DND-41 (cell line): ENCODE measurements around the gene COQ8B.

Experiments used
- ATAC-seq: fragments of 200-7000 bp; cut with Tn5 transposase; 3 replicates; pipeline ENCODE4 v1.9.1; 2021; ENCODE audit warnings: low read depth; ENCODE audit not compliant: insufficient read depth
- DNase-seq: peaks from one replicate; pipeline ENCODE4 v3.0.0-alpha.2; 2020
- H2AFZ ChIP-seq: 2 replicates; pipeline ENCODE4 v1.6.0; 2012; ENCODE audit warnings: low read depth, low read length
- H3K27ac ChIP-seq: 2 replicates; pipeline ENCODE4 v1.5.1; 2012; ENCODE audit warnings: low read length, inconsistent platforms
- H3K27me3 ChIP-seq: fragments of 200-600 bp; sonication (generic); 2 replicates; pipeline ENCODE4 v1.6.0; 2012; ENCODE audit warnings: low read length, mild to moderate bottlenecking, inconsistent platforms; ENCODE audit not compliant: insufficient read depth, poor library complexity
- H3K36me3 ChIP-seq: 2 replicates; pipeline ENCODE4 v1.5.1; 2012; ENCODE audit warnings: low read length, inconsistent platforms; ENCODE audit not compliant: insufficient read depth
- H3K4me1 ChIP-seq: 2 replicates; pipeline ENCODE4 v1.5.1; 2012; ENCODE audit warnings: mild to moderate bottlenecking, low read length; ENCODE audit not compliant: insufficient read depth
- H3K4me2 ChIP-seq: 2 replicates; pipeline ENCODE4 v1.6.0; 2012; ENCODE audit warnings: mild to moderate bottlenecking, moderate library complexity, low read length, inconsistent platforms; ENCODE audit not compliant: insufficient read depth
- H3K4me3 ChIP-seq, 2 experiments: fragments of 200-600 bp in 1 of 2; shearing (Covaris generic) in 1 of 2; 2 replicates each; pipeline ENCODE4 v1.5.1; 2012 to 2016; ENCODE audit warnings: inconsistent platforms in 2 of 2, low read length in 2 of 2, mild to moderate bottlenecking in 2 of 2, low read depth in 1 of 2, moderate library complexity in 1 of 2
- H3K79me2 ChIP-seq: 2 replicates; pipeline ENCODE4 v1.6.0; 2012; ENCODE audit warnings: low read length, inconsistent platforms; ENCODE audit not compliant: insufficient read depth
- H3K9ac ChIP-seq: 2 replicates; pipeline ENCODE4 v1.6.0; 2012; ENCODE audit warnings: low read depth, mild to moderate bottlenecking, inconsistent platforms, low read length, moderate library complexity
- H3K9me3 ChIP-seq: 2 replicates; pipeline ENCODE4 v1.5.1; 2012; ENCODE audit warnings: low read length, moderate library complexity, mild to moderate bottlenecking, inconsistent platforms; ENCODE audit not compliant: insufficient read depth, severe bottlenecking
- H4K20me1 ChIP-seq: 2 replicates; pipeline ENCODE4 v1.6.0; 2012; ENCODE audit warnings: low read length; ENCODE audit not compliant: insufficient read depth
- EZH2 ChIP-seq: IDR thresholded peaks from 3 replicates; pipeline ENCODE4 v1.6.1; 2012; ENCODE audit warnings: borderline replicate concordance, low read depth, mild to moderate bottlenecking, moderate library complexity, low read length, inconsistent platforms; ENCODE audit not compliant: severe bottlenecking
- TF ChIP-seq, protein P1 (sequence below): IDR thresholded peaks from 2 replicates; pipeline ENCODE4 v1.5.1; 2012; ENCODE audit warnings: borderline replicate concordance, low read length, moderate library complexity, mild to moderate bottlenecking; ENCODE audit not compliant: poor library complexity, severe bottlenecking; ENCODE audit errors: extremely low read depth

COQ8B gene

DNA sequence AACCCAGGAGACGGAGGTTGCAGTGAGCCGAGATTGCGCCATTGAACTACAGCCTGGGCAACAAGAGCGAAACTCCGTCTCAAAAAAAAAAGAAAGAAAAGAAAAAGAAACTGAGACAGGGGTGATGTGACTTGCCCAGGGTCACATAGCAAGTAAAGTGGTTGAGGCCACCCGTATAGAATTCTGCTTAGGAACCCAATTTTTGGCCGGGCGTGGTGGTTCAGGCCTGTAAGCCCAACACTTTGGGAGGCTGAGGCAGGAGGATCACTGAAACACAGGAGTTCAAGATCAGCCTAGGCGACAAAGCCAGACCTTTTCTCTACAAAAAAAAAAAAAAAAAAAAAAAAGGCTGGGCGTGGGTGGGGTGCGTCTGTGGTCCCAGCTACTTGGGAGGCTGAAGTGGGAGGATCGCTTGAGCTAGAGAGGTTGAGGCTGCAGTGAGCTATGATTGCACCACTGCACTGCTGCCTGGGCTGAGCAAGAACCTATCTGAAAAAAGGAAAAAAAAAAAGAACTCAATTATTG lies 35.6 kb upstream of the COQ8B start:
- ATAC-seq (no peak), DNase-seq (peak; percentile 31)
- Histone ChIP-seq H3K4me1 (peaks cover 66% of the 10 kb centered on the region), H3K27me3 (no peaks in the 10 kb centered on the region), H3K36me3 (peaks cover 40% of the 10 kb centered on the region), H3K4me2 (peak overlapping the region; percentile 67), H2AFZ (no peak overlapping the region), H3K79me2 (peaks cover 87% of the 10 kb centered on the region), H3K4me3 (peak overlapping the region; percentile 48 to 69; a peak in 3 of 4 replicates), H4K20me1 (peaks cover 47% of the 10 kb centered on the region), H3K9me3 (no peaks in the 10 kb centered on the region), H3K27ac (peak overlapping the region; percentile 98), H3K9ac (peak overlapping the region; percentile 70)
- TF ChIP-seq EZH2 = no peak
- TF ChIP-seq, protein P1, sequence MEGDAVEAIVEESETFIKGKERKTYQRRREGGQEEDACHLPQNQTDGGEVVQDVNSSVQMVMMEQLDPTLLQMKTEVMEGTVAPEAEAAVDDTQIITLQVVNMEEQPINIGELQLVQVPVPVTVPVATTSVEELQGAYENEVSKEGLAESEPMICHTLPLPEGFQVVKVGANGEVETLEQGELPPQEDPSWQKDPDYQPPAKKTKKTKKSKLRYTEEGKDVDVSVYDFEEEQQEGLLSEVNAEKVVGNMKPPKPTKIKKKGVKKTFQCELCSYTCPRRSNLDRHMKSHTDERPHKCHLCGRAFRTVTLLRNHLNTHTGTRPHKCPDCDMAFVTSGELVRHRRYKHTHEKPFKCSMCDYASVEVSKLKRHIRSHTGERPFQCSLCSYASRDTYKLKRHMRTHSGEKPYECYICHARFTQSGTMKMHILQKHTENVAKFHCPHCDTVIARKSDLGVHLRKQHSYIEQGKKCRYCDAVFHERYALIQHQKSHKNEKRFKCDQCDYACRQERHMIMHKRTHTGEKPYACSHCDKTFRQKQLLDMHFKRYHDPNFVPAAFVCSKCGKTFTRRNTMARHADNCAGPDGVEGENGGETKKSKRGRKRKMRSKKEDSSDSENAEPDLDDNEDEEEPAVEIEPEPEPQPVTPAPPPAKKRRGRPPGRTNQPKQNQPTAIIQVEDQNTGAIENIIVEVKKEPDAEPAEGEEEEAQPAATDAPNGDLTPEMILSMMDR = no peak

DNA sequence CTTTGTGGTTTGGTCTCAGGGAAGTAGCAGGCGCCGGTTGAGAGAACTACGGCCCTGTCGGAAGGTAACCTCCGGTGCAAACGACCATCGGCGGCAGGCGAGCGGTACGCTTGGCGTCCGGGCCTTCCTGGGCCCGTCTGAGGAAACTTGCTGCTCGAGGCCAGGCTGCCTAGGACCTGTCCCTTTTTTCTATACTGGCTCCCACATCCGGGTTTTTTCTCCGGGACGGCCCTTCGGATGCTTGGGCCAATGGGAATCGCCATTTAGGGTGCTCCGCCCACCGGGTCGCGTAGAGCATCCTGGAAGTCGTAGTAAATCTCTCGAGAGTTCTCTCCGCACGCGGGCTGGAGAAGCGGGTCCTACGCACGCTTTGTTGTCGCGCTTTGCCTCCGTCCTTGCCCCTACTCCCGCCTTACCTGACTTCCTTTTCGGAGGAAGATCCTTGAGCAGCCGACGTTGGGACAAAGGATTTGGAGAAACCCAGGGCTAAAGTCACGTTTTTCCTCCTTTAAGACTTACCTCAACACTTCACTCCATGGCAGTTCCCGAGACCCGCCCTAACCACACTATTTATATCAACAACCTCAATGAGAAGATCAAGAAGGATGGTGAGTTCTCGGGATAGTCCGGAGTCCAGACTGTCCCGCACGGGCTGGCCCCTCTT lies 34.3 kb upstream of the COQ8B start, which contains the start of gene SNRPA:
Gene SNRPA, plus strand, starts transcription at position 330 of the 664 bp plus-strand sequence. Its CDS starts 206 bp downstream, at position 536.
- H3K4me2 ChIP-seq = peak within 1 kb of the TSS; percentile 91
- peak within 1 kb of the TSS; percentile 93 for H3K9ac ChIP-seq
- peaks cover 74% of the 10 kb centered on the region for H3K79me2 ChIP-seq
- ATAC-seq = peak; percentile 76
- peak; percentile 98 for DNase-seq
- TF ChIP-seq, protein P1 = peak; percentile 5
- no peak for TF ChIP-seq EZH2
- peak within 1 kb of the TSS; percentile 98 for H3K27ac ChIP-seq
- peaks cover 58% of the 10 kb centered on the region for H3K4me1 ChIP-seq
- H3K4me3 ChIP-seq = peak within 1 kb of the TSS; percentile 63 to 75
- peaks cover 34% of the 10 kb centered on the region for H4K20me1 ChIP-seq
- H3K27me3 ChIP-seq = no peaks in the 10 kb centered on the region
- H3K9me3 ChIP-seq = no peaks in the 10 kb centered on the region
- H2AFZ ChIP-seq = peak within 1 kb of the TSS; percentile 78
- H3K36me3 ChIP-seq = peaks cover 27% of the 10 kb centered on the region

DNA sequence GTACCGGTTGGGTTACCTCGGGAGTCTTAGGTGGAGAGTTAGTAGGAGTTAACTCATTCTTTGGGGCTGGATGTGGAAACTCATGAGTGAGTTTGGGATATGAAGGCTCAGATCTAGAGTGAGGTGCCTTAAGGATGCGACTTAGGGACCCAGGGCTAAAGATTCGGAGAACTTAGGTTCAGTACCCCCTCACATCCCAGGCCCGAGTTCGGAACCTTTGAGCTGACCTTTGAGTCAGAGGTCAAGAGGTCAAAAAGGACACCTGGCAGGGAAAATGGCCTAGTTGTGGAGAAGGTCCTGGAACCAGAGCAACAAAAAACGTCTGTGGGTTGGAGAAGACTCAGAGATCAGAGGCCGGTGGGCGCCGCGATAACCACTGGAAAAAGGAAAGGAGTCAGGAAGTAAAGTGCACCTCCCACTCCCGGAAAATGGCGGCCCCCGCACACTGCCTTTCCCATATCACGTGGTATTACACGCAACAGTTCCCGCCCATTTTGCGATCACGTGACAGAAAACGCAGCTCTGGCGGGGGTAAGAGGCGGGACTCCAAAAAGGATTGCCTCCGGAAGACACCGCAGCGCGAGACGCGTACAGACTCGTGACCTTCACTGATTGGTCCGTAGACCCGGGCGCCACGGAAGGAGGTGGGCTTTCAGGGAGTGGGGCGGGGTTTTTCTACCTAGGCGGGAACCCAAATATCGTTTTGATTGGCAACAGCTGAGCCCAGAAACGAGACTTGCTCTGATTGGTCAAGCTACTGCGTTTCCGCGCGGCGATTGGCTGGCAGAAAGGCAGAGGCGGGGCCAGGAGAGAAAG lies 33.6 kb upstream of the COQ8B start, which contains the start of gene ACTMAP:
Gene ACTMAP, minus strand, starts transcription at position 420 of the 816 bp plus-strand sequence. CDS start 674 bp downstream, outside the sequence.
- TF ChIP-seq EZH2 = no peak
- TF ChIP-seq, protein P1 = no peak
- Histone ChIP-seq H3K9ac (peak within 1 kb of the TSS; percentile 93), H3K9me3 (no peaks in the 10 kb centered on the region), H3K27ac (peak within 1 kb of the TSS; percentile 98), H4K20me1 (peaks cover 27% of the 10 kb centered on the region), H3K79me2 (peaks cover 67% of the 10 kb centered on the region), H3K4me1 (peaks cover 51% of the 10 kb centered on the region), H3K36me3 (peaks cover 20% of the 10 kb centered on the region), H3K4me2 (peak within 1 kb of the TSS; percentile 91), H3K4me3 (peak within 1 kb of the TSS; percentile 63 to 75), H3K27me3 (no peaks in the 10 kb centered on the region), H2AFZ (peak within 1 kb of the TSS; percentile 78)
- peak; percentile 89 for ATAC-seq
- DNase-seq = peak; percentile 100
